ENCODE data around the gene FGF1.

FGF1 gene

GRCh38 chr5:142550471-142550870, 135.4 kb downstream of the FGF1 start:
- no peak for TF ChIP-seq OSR1 (CRISPR knock-in tag; IDR thresholded peaks at IDR 0.05)
- no peak for TF ChIP-seq BACH2 (CRISPR knock-in tag; IDR thresholded peaks at IDR 0.05; ENCODE audit: borderline replicate concordance)
- no peak for TF ChIP-seq ESRRG (CRISPR knock-in tag; IDR thresholded peaks at IDR 0.05)
- TF ChIP-seq ZFP3 (CRISPR knock-in tag; IDR thresholded peaks at IDR 0.05) = no peak
- no peak for TF ChIP-seq CSRNP3 (CRISPR knock-in tag; IDR thresholded peaks at IDR 0.05)
- no peak for TF ChIP-seq GLIS3 (CRISPR knock-in tag; IDR thresholded peaks at IDR 0.05)
- TF ChIP-seq POU6F1 (CRISPR knock-in tag; IDR thresholded peaks at IDR 0.05; ENCODE audit: borderline replicate concordance, low read depth) = no peak
- TF ChIP-seq ARNTL (CRISPR knock-in tag; IDR thresholded peaks at IDR 0.05; ENCODE audit: borderline replicate concordance, low read depth) = no peak
- no peak for TF ChIP-seq ZFP30 (CRISPR knock-in tag; IDR thresholded peaks at IDR 0.05)
- TF ChIP-seq SNAI2 (CRISPR knock-in tag; IDR thresholded peaks at IDR 0.05) = no peak
- no peak for ATAC-seq

GRCh38 chr5:142549834-142550233, 136.1 kb downstream of the FGF1 start:
- ATAC-seq = no peak
- no peak for TF ChIP-seq ZFP3 (CRISPR knock-in tag; IDR thresholded peaks at IDR 0.05)
- TF ChIP-seq CREB5 (CRISPR knock-in tag; IDR thresholded peaks at IDR 0.05; ENCODE audit: low read depth) = no peak
- no peak for TF ChIP-seq TCF4 (CRISPR knock-in tag; IDR thresholded peaks at IDR 0.05; ENCODE audit: borderline replicate concordance)
- TF ChIP-seq TOX (CRISPR knock-in tag; IDR thresholded peaks at IDR 0.05; ENCODE audit: borderline replicate concordance) = no peak
- no peak for TF ChIP-seq BACH2 (CRISPR knock-in tag; IDR thresholded peaks at IDR 0.05; ENCODE audit: borderline replicate concordance)
- TF ChIP-seq ZFP30 (CRISPR knock-in tag; IDR thresholded peaks at IDR 0.05) = no peak
- TF ChIP-seq CSRNP3 (CRISPR knock-in tag; IDR thresholded peaks at IDR 0.05) = no peak
- TF ChIP-seq ZNF8 (CRISPR knock-in tag; IDR thresholded peaks at IDR 0.05) = no peak
- no peak for TF ChIP-seq ESRRG (CRISPR knock-in tag; IDR thresholded peaks at IDR 0.05)
- no peak for TF ChIP-seq TSHZ2 (CRISPR knock-in tag; IDR thresholded peaks at IDR 0.05)
- no peak for TF ChIP-seq GLIS3 (CRISPR knock-in tag; IDR thresholded peaks at IDR 0.05)

GRCh38 chr5:142548739-142549275, 137.1 kb downstream of the FGF1 start:
- peak; percentile 94 for ATAC-seq
- TF ChIP-seq ZFP30 (CRISPR knock-in tag; IDR thresholded peaks at IDR 0.05) = no peak
- no peak for TF ChIP-seq TOX (CRISPR knock-in tag; IDR thresholded peaks at IDR 0.05; ENCODE audit: borderline replicate concordance)
- TF ChIP-seq TSHZ2 (CRISPR knock-in tag; IDR thresholded peaks at IDR 0.05) = peak; percentile 19; the same call in 1 of the 2 replicates
- TF ChIP-seq ESRRG (CRISPR knock-in tag; IDR thresholded peaks at IDR 0.05) = no peak
- 0 out of 2 replicates have a peak, but pooled peaks have one; percentile 38 for TF ChIP-seq ZFP3 (CRISPR knock-in tag; IDR thresholded peaks at IDR 0.05)
